ENCODE measurements around the gene PHKA1.

DNA sequence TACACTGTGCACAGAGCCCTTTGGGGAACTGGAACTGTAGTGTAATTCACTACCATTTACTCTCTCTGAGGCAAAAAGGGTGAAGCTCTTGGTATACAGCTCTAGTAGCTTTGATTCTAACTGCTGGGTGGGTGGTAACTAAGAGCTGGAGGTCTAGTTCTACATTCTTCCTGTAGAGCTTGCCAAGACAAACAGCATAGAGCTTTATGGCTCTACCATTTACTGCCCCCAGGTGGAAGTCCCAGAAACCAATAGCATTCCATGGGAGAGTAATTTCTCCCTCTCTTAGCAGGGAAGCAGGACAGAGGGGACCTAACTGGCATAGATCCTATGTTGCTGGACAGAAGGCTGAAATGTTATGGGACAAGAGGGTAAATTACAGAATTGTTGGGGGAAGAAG is 168.1 kb downstream of the PHKA1 start:
- TF ChIP-seq, protein P1, sequence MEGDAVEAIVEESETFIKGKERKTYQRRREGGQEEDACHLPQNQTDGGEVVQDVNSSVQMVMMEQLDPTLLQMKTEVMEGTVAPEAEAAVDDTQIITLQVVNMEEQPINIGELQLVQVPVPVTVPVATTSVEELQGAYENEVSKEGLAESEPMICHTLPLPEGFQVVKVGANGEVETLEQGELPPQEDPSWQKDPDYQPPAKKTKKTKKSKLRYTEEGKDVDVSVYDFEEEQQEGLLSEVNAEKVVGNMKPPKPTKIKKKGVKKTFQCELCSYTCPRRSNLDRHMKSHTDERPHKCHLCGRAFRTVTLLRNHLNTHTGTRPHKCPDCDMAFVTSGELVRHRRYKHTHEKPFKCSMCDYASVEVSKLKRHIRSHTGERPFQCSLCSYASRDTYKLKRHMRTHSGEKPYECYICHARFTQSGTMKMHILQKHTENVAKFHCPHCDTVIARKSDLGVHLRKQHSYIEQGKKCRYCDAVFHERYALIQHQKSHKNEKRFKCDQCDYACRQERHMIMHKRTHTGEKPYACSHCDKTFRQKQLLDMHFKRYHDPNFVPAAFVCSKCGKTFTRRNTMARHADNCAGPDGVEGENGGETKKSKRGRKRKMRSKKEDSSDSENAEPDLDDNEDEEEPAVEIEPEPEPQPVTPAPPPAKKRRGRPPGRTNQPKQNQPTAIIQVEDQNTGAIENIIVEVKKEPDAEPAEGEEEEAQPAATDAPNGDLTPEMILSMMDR (IDR thresholded peaks at IDR 0.05; ENCODE audit: poor library complexity, severe bottlenecking) = no peak
- no peak for TF ChIP-seq EP300 (conservative IDR thresholded peaks at IDR 0.05; ENCODE audit: poor library complexity, severe bottlenecking)
- TF ChIP-seq POLR2AphosphoS5 (IDR thresholded peaks at IDR 0.05) = no peak
- no peak for TF ChIP-seq SMC3 (conservative IDR thresholded peaks at IDR 0.05; ENCODE audit: poor library complexity)
